Fibroblast of skin of scalp (primary cell): ENCODE results near the gene TRIM43B. TPM values are rescaled to one million over a fixed set of nuclear protein-coding genes. Genes with fewer than 3 reads are reported as not detected.
A peak's percentile ranks its signal among the peaks of the same experiment; 100 is the strongest.
"Not testable (repeated sequence)": the region's sequence is repeated elsewhere in the genome, so short reads cannot be mapped to it uniquely, and the experiment has no call there.

ENCODE experiments used
- DNase-seq: peaks from one replicate; pipeline ENCODE4 v3.0.0-alpha.2; 2013
- polyA plus RNA-seq, 2 experiments: library from polyadenylated mRNA; unstranded; fragments of 120-200 nt; gene quantifications; one replicate each; pipeline ENCODE4 v1.2.1, GENCODE V29; 2013; ENCODE audit not compliant: insufficient read length in 2 of 2

The TRIM43B gene
- polyA plus RNA-seq (2013, experiment 1 of 2; ENCODE audit: insufficient read length) = not detected
- not detected for polyA plus RNA-seq (2013, experiment 2 of 2; ENCODE audit: insufficient read length)

DNA sequence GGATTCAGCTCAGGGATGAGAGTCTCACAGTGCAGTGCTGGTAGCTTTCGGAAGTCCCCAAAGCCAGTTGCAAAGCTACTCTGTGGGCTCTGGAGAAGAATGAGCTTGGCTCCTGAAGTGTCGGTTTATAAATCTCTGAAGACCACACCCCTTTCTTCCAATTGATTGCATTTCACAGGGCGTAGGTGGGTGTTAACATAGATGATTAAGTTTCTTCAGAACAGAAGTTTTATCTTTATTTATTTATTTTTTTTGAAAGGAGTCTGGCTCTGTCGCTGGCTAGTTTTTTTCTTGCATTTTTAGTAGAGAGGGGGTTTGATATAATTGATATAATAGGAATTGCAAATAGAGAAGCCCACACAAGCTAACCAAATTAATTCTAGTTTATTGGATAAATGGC is at the start of gene TRIM43B:
TRIM43B (minus strand) TSS at position 101 of the 400 bp plus-strand sequence. CDS start 2,040 bp downstream, outside the sequence.
- not testable (repeated sequence) for DNase-seq

- no peak for DNase-seq
Measured at GRCh38 chr2:95531254-95531771, 46.8 kb upstream of the TRIM43B start.

DNA sequence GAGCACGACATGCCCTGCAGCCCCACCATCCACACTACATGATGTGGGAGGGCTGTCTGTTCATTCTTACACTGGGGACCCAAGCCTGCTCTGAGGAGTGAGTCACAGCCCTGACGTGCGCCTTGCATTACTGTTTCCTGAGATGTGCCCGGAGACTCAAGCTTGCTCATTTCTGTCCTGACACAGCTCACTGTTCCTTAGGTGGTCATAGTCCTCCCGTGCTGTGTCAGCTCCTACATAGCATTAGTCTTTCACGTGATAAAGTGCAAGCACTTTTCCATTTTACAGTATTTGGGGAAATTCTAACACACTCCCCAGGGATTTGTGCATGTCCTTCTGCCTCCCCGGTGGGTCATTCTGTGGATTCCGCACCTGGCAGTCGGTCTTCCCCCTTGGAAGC is 46.2 kb upstream of the TRIM43B start:
- DNase-seq = peak; percentile 60

DNA sequence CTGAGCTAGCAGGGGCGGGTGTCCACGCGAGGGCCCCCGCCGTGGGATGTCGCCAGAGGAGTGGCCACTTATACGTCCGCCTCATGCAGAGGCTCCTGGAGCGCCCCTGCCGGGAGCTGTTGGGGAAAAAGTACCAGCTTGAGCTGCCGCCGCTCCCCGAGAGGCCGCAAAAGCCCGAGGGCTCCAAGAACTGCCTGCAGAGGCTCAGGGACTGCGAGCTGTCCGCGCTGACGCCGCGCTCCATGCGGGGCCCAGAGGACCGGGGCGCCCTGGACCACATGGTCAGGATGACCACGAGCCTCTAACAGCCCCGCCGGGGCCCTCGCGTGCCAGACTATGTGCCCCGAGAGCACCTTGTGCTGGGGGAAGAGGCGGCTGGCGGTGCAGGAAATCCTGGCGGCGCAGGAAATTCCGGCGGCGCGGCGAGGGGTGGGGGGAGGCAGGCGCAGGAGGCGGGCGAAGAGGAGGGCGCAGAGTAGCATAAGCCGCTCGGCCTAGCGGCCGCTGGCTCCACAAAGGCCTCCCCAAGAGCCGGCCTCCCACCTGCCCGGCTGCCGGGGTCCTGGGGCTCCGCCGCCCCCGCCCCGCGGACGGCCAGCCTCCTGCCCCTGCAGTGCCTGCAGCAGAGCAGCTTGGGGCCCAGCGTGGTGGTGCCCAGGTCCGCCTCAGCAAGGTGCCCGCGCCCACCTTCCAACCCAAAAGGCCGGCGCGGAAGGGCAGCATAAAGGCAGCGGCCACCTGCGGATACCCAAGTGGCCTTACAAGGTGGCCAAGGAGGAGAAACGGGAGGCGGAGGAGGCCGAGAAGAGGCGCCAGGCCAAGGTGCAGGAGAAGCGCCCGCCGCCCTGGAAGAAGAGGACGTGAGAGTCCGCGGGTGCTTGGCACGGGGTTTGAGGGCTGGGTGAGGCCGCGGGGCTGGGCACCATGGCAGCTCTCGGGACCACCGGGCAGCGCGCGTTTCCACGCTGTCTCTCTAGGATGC is 42.1 kb upstream of the TRIM43B start:
- peak; percentile 84 for DNase-seq

- DNase-seq = peak; percentile 14
Measured at GRCh38 chr2:95525294-95526035, 40.9 kb upstream of the TRIM43B start.

DNA sequence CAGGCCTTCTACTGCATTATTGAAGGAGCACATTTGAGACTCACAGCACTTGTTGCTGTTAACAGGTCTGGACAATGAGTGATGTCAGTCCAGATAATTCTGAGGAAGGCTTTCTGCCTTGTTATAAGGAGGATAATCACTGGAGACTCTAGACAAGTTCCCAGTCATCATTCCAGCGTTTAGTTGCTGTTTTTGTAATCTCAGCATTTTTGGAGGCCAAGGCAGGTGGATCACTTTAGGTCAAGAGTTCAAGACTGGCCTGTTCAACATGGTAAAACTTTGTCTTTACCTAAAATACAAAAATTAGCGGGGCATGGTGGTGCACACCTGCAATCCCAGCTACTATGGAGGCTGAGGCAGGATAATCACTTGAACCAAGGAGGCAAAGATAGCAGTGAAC is 39.6 kb upstream of the TRIM43B start:
- no peak for DNase-seq

DNA sequence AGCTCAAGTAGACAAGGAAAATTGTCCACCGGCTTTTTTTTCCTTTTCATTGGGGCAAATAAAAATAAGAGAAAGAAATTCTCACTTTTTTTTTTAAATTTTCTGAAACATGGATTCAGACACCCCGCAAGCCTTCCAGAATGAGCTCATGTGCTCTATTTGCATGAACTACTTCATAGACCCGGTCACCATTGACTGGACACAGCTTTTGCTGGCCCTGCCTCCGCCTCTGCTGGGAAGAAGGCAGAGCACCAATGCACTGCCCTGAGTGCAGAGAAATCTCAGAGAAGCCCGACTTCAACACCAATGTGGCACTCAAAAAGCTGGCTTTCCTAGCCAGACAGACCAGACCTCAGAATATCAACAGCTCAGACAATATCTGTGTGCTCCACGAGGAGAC is 30.2 kb upstream of the TRIM43B start:
- DNase-seq = no peak

GRCh38 chr2:95514226-95514625 is 29.7 kb upstream of the TRIM43B start:
- DNase-seq = not testable (repeated sequence)

DNA sequence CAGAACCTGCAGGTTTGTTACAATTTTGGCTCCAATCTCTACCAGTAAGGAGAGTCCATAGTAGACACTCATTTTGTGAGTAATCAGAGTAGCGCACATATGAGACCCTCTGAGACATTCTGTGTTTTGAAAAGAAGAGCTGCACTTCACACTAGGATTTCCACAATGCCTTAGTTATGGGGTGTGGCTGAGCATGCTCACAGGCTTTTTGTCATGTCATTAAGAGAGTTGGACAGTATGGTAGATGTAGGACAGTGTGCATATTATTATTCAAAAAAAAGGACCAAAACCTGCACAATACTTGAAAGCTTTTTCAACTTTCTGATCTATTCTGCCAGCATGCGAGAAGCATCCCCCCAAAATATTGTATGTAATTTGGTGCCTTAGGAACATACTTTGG is 24.9 kb upstream of the TRIM43B start:
- DNase-seq = no peak

DNA sequence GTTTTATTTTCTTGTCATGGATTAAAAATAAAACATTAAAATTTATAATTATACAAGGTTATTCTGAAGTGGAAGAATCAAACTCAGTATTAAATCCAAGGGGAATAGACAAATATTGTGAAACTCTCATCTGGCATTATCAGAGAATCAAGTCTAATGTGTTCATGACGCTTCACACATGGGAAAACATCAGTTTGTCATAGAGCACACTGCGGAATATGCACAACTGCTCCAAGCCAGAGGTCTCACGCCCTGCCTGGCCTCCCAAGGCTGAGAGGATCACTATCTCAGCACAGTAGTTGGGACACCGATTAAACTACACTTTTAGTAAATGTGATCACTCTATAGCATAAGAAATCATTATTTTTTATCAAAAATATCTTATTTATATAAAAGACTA is 20.7 kb upstream of the TRIM43B start:
- no peak for DNase-seq

DNA sequence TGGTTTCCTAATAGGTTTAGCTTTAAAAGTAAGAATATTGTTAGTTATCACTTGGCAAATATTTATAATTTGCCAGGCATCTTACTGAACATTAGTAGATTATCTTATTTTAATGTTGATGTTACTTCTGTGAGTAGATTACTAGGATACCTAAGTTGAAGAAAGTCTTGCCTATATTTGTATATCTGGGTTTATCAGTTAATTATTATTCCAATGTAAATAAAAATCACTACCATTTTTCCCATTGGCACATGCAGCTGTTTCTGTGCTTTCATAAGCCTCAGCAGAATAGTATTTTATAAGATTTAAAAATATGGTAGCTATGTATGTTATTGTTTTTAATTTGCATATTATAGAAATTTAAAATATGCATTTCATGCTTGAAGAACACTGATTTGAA is 16.3 kb upstream of the TRIM43B start:
- DNase-seq = no peak

- not testable (repeated sequence) for DNase-seq
Measured at GRCh38 chr2:95492076-95492475, 7.5 kb upstream of the TRIM43B start.

- DNase-seq = not testable (repeated sequence)
Measured at GRCh38 chr2:95475025-95475424, 9.5 kb downstream of the TRIM43B start.

- DNase-seq = not testable (repeated sequence)
Measured at GRCh38 chr2:95467984-95468383, 16.6 kb downstream of the TRIM43B start.

GRCh38 chr2:95466572-95466971 is 18.0 kb downstream of the TRIM43B start:
- not testable (repeated sequence) for DNase-seq

DNA sequence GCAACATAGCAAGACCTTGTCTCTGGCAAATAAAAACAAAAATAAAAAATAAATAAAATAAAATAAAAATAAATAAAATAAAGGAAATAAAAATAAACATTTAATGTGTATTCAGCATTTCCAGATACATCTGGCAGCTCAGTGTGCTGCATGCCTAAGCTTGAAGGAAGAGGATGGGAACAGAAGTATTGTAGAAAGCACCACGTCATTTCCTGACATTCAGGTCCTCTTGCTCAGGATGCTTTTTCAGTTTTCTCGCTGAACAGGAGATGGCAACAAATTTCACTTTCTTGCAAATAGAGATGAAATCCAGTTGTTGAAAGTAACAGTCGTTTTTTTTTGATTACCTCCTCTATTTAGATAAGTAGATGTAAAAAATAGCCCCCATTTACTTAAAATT is 21.3 kb downstream of the TRIM43B start:
- not testable (repeated sequence) for DNase-seq

- not testable (repeated sequence) for DNase-seq
Measured at GRCh38 chr2:95445317-95445716, 39.2 kb downstream of the TRIM43B start.

DNA sequence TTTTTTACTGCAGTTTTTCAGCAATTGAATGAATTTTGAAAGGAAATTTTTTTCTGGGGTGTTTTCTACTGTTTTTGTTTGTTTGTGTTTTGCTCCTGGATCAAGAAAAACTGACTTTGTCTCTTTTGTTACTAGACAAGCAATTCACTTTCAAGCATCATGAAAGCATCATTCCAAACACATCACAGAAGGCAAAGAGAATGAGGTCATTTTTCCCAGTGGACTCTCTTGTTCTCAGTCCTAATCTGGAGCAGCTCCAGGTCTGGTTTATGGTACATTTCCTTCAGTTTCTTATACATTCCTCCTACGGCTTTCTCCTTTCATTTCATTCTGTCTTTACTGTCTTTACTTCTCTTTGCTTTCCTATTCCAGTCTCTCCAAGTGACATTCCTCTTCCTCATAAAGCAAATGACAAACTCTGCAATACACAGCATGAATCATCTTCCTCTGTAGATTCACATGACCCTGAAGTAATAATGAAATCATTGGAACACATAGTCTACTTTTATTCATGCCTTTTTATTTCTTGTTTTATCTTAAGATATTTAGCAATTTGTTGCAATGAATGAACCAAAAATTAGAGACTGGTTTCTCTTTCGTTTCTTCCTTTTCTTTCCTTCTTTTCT is 42.0 kb downstream of the TRIM43B start:
- DNase-seq = not testable (repeated sequence)

DNA sequence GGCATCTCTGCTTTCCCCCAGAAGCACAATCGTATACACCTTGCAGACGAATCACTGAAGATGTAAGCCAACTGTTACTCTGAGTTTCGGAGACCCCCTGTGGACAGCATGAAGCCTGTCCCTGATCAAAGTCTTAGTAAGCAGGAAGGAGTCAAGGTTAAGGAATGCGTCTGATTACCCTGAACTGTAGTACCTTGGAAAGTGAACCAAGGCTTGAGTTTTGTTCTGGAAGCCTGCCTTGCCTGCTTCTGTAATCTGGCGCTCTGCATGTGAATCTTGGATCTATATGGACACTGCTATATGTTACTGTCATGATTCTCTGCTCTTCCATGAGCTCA is 48.7 kb downstream of the TRIM43B start:
- DNase-seq = not testable (repeated sequence)

GRCh38 chr2:95435162-95435871 is 49.2 kb downstream of the TRIM43B start:
- not testable (repeated sequence) for DNase-seq

GRCh38 chr2:95434507-95435076 is 50.0 kb downstream of the TRIM43B start:
- DNase-seq = peak; percentile 83
